Activated CD4-positive, alpha-beta T cell treated with anti-CD3 and anti-CD28 coated beads for 1 hour (primary cell): ENCODE measurements around the gene LILRB3.
"Not testable (repeated sequence)": the region's sequence is repeated elsewhere in the genome, so short reads cannot be mapped to it uniquely, and the experiment has no call there.

Experiments used
- DNase-seq: peaks from one replicate; pipeline ENCODE4 v3.0.0-alpha.2; 2020

The LILRB3 gene

DNA sequence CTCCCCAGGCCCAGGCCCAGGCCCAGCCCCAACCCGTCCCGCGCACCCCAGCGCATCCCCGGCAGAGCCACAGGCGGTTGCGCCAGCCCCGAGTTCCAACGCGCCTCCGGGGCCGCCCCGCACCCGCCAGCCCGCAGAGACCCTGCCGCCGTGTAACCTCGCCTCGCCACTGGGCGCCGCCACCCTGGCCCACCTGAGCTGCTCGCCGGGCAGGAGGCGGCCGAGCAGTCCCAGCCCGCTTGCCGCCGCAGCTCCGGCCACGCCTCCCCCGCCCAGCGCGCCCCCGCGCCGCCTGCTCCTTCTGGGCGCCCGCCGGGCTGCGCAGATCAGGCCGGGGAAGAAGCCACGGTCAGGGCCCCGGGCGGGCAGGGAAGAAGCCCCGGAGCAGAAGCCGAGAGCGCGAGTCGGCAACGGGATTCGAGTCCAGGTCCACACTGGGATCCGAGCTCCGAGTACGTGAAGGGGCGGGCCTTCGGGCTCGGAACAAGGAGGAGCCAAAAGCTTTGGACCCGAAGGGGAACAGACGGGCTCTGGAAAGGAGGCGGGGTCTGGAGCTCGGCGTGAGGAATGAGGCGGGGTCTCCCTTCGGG is 33.6 kb downstream of the LILRB3 start, which contains the start of gene MBOAT7:
Gene MBOAT7, minus strand, starts transcription at position 436 of the 590 bp plus-strand sequence. CDS start 1,072 bp downstream, outside the sequence.
- DNase-seq: peak; percentile 45

GRCh38 chr19:54188215-54188871 is 34.5 kb downstream of the LILRB3 start:
- DNase-seq: peak; percentile 55

DNA sequence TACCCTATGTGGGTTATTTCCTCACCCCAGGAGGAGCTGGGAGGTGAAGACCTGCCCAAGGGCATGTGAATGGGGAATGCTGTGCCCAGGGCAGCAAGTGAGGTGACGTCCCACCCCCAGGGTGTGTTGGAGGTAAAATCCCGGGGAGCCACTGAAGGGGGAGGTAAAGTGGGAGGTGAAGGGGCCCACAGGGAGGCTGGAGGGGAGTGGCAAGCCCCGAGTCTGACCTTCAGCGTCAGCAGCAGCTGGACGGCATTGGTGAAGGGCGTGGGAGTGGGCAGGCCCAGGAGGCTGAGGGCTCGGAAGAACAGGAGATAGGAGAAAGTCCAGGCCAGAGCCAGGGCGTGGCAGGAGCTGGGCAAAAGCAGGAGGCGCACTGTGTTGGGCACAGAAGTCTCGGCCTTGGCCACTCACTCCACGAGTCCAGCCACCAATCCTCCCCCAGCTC is 35.8 kb downstream of the LILRB3 start:
- no peak for DNase-seq

DNA sequence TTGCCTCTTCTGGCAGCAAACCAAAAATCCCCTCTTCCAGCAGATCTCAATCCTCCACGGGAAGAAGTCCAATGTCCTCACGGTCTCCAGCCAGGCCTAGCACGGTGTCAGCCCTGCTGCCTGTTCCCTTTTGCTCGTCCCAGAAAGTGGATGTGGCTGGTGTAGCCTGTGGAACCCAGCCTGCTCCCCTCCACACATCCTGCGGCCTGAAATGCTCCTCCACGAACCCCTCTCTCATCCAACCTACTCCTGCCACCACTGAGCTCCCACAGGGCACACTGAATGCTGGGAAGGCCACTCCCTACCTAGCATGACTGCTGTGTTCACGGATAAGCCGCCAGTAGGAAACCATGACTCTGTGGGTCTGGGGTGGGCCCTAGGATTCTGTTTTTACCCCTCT is 36.5 kb downstream of the LILRB3 start:
- no peak for DNase-seq

GRCh38 chr19:54183431-54183830 is 39.4 kb downstream of the LILRB3 start:
- DNase-seq: no peak

- not testable (repeated sequence) for DNase-seq
Observed at GRCh38 chr19:54181894-54182293, 40.9 kb downstream of the LILRB3 start.

DNA sequence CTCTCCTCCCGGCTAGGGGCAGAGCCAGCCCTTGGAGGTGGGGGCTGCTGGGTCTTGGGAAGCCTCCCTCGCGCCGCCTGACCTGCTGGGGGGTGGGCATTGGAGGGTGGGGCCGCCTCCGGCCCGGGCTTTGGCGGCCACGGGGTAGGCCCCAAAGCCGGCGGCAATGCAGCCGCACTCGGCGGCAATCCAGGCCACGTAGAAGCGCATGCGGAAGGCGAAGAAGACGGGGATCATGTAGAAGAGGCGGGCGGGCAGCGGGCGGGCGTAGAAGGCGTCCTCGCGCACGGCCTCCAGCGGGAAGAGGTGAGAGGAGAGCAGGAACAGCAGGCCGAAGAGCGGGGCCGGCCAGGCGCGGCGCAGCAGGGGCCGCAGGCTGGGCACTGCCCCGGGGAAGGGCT is 42.1 kb downstream of the LILRB3 start:
- no peak for DNase-seq

GRCh38 chr19:54179921-54180461 is 42.8 kb downstream of the LILRB3 start:
- no peak for DNase-seq

GRCh38 chr19:54179262-54179852 is 43.5 kb downstream of the LILRB3 start:
- no peak for DNase-seq

DNA sequence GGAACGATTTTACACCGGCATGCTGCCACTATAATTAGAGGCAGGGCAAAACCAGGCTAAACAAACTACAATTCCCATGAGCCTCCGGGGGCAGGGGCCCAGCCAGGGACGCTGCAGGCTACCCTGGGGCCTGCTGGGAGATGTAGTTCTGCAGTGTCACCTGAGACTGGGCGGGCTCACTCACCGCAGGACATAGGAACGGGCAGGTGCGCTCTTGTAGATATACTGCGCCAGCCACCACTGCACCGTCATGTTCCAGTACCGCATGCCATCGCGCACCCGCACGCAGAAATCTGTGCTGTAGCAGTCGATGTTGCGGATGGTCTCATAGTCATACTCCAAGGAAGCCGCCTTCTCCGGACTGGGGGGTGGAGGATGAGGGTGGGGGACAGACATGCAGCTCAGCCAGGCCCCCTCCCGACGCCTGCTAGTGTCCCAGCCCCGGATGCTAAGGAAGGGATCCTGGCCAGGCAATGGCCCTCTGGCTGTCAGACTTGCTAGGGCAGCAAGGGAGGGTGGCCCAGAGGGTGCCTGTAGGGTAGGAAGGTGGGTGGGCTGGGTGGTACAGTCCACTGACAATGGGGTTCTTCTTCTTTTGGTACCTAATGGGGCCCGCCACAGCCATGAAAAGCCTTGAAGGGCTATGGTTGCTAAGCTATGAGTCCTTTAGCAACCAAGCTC is 44.1 kb downstream of the LILRB3 start:
- no peak for DNase-seq

DNA sequence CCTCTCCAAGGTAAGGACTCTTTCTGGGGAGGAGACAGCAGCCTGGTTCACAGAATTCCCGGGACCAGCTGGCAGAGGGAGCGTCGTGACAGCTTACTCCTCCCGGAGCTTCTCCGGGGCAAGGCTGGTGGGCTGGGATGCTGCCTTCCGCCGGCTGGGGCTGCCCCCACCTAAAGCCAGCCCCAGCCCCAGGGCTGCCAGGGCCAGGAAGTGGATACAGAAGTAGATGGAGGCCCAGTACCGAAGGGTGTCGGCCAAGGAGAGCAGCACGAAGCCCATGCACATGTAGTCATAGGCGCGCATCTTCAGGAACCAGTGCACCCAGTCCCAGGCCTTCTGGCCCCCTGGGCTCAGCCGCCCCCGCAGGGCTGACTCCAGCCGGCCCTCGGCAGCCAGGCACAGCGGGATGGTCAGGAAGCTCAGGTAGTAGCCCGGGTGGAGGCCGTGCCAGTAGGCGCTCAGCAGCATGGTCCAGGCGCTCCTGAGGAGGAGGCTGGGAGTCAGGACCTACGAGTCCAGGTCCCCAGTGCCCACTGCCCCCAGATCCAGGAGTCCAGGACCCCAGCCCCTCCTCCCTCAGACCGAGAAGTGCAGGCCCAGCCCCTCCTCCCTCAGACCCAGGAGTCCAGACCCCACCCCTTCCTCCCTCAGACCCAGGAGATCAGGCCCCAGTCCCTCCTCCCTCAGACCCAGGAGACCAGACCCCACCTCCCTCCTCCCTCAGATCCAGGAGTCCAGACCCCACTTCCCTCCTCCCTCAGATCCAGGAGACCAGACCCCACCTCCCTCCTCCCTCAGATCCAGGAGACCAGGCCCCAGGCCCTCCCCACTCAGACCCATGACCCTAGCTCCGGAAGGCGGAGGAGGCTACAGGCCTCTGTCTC is 48.6 kb downstream of the LILRB3 start:
- no peak for DNase-seq

- DNase-seq: no peak
Observed at GRCh38 chr19:54173359-54173699, 49.5 kb downstream of the LILRB3 start.

GRCh38 chr19:54172471-54173358 is 50.1 kb downstream of the LILRB3 start, which contains the start of gene TMC4:
Gene TMC4, minus strand, starts transcription at chr19:54173160. Its CDS starts 43 bp downstream, at chr19:54173117.
- no peak for DNase-seq

- DNase-seq: not testable (repeated sequence)
Observed at GRCh38 chr19:54171736-54172431, 50.9 kb downstream of the LILRB3 start.

DNA sequence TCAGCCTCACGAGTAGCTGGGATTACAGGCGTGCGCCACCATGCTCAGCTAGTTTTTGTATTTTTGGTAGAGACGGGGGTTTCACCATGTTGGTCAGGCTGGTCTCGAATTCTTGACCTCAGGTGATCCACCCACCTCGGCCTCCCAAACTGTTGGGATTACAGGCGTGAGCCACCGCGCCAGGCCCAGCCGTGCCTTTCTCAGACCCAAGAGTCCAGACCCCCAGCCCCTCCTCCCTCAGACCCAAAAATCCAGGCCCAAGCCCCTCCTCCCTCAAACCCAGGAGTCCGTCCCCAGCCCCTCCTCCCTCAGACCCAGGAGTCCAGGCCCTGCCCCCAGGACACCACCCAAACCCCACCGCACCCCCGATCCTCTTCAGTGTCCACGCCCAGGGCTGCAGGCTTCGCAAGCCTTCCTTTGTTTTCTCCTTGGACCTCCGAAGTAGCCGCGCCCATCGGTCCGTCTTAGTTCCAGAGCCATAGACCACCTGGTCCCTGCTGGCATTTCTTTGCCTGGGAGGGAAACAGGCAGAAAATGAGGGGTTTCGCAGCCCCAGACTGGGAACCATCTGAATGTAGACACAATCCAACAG is 53.6 kb downstream of the LILRB3 start:
- DNase-seq: no peak

DNA sequence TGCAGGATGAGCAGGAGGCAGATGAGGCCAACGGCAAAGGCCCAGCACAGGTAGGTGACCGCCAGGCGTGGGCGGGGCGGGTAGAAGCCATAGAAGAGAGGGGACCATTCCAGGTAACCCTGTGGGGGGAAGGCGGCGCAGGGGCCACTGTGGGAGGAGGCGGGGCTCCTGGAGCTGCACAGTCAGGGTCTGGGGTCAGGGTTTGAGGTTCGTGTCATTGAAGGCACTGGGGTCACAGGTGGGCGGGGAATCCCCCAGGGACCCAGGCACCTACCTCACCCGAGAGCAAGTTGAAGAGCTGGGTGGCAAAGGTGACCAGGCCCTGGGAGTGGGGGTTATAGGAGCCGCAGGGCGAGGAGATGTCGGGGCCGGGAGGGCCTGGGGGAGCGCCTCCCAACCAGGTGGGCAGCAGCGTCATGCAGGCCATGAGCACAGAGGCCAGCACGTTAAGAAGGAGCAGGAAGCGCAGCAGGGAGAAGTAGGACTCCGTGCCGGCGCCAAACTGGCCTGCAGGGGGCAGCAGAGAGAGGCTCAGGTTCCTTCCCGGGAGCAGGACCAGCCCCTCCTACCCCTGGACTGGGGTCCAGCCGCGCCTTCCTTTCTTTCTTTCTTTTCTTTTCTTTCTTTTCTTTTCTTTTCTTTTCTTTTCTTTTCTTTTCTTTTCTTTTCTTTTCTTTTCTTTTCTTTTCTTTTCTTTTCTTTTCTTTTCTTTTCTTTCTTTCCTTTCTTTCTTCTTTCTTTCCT is 54.5 kb downstream of the LILRB3 start:
- peak; percentile 79 for DNase-seq
